Glutamatergic neuron (in vitro differentiated cells): ENCODE results near the gene PI4K2B. TPM values are rescaled to one million over a fixed set of nuclear protein-coding genes. Genes with fewer than 3 reads are reported as not detected.

ENCODE experiments used
- DNase-seq: peaks from one replicate; pipeline ENCODE4 v3.0.0; 2022
- H3K27ac Mint-ChIP-seq: one replicate; pipeline ENCODE4 v1.8.0; 2020; ENCODE audit warnings: mild to moderate bottlenecking, mixed read lengths, inconsistent platforms; ENCODE audit not compliant: unreplicated experiment
- H3K27me3 Mint-ChIP-seq: one replicate; pipeline ENCODE4 v1.8.0; 2020; ENCODE audit warnings: mild to moderate bottlenecking, moderate library complexity, mixed read lengths, inconsistent platforms; ENCODE audit not compliant: unreplicated experiment
- H3K36me3 Mint-ChIP-seq: one replicate; pipeline ENCODE4 v1.8.0; 2020; ENCODE audit warnings: mild to moderate bottlenecking, mixed read lengths, inconsistent platforms; ENCODE audit not compliant: unreplicated experiment
- H3K4me1 Mint-ChIP-seq: one replicate; pipeline ENCODE4 v1.8.0; 2020; ENCODE audit warnings: mild to moderate bottlenecking, low read depth, mixed read lengths, inconsistent platforms; ENCODE audit not compliant: unreplicated experiment
- H3K4me3 Mint-ChIP-seq: one replicate; pipeline ENCODE4 v1.8.0; 2020; ENCODE audit warnings: mild to moderate bottlenecking, mixed read lengths, inconsistent platforms; ENCODE audit not compliant: unreplicated experiment
- H3K9me3 Mint-ChIP-seq: one replicate; pipeline ENCODE4 v1.8.0; 2020; ENCODE audit warnings: mild to moderate bottlenecking, moderate library complexity, mixed read lengths, inconsistent platforms; ENCODE audit not compliant: unreplicated experiment
- CTCF ChIP-seq: fragments of 200-600 bp; sonication (generic); IDR thresholded peaks from one replicate; pipeline ENCODE4 v1.5.0; 2021; ENCODE audit not compliant: partially characterized antibody, unreplicated experiment
- total RNA-seq: library from RNA; stranded (reverse); fragmentation: NEBNext Ultra II Directional; extraction: Animal tissue kit (Norgen Biotek cat#: 25700); gene quantifications from one replicate; pipeline ENCODE4 v1.2.1, GENCODE V29; 2021; ENCODE audit not compliant: unreplicated experiment

PI4K2B gene
- total RNA-seq, 1 donor from 2014 or later, result 2.9 TPM

- Mint-ChIP-seq H3K27me3 (peaks cover 2% of the 10 kb centered on the region), H3K9me3 (peaks cover 3% of the 10 kb centered on the region), H3K4me1 (peaks cover 2% of the 10 kb centered on the region), H3K36me3 (no peaks in the 10 kb centered on the region), H3K27ac (no peak overlapping the region), H3K4me3 (no peak overlapping the region)
- DNase-seq, result no peak
- TF ChIP-seq CTCF, result no peak
Measured at GRCh38 chr4:25308306-25308705, 74.5 kb downstream of the PI4K2B start.

GRCh38 chr4:25308761-25309160 lies 74.9 kb downstream of the PI4K2B start:
- H3K27ac Mint-ChIP-seq, result no peak overlapping the region
- no peak for TF ChIP-seq CTCF
- H3K36me3 Mint-ChIP-seq, result no peaks in the 10 kb centered on the region
- H3K27me3 Mint-ChIP-seq, result peaks cover 2% of the 10 kb centered on the region
- DNase-seq, result no peak
- peaks cover 3% of the 10 kb centered on the region for H3K9me3 Mint-ChIP-seq
- H3K4me1 Mint-ChIP-seq, result peaks cover 2% of the 10 kb centered on the region
- no peak overlapping the region for H3K4me3 Mint-ChIP-seq

GRCh38 chr4:25310066-25310802 lies 76.4 kb downstream of the PI4K2B start:
- TF ChIP-seq CTCF, result no peak
- Mint-ChIP-seq H3K9me3 (peaks cover 3% of the 10 kb centered on the region), H3K4me1 (peaks cover 2% of the 10 kb centered on the region), H3K36me3 (no peaks in the 10 kb centered on the region), H3K27me3 (peaks cover 2% of the 10 kb centered on the region), H3K4me3 (no peak overlapping the region), H3K27ac (no peak overlapping the region)
- DNase-seq, result no peak

GRCh38 chr4:25310803-25311166 lies 77.0 kb downstream of the PI4K2B start:
- peaks cover 3% of the 10 kb centered on the region for H3K9me3 Mint-ChIP-seq
- H3K4me3 Mint-ChIP-seq, result no peak overlapping the region
- H3K27ac Mint-ChIP-seq, result no peak overlapping the region
- peaks cover 2% of the 10 kb centered on the region for H3K4me1 Mint-ChIP-seq
- DNase-seq, result no peak
- TF ChIP-seq CTCF, result no peak
- no peaks in the 10 kb centered on the region for H3K36me3 Mint-ChIP-seq
- peaks cover 2% of the 10 kb centered on the region for H3K27me3 Mint-ChIP-seq

GRCh38 chr4:25312496-25313200 lies 78.8 kb downstream of the PI4K2B start, which contains the start of gene ZCCHC4:
TSS of gene ZCCHC4 (plus strand) at chr4:25312774. CDS start at chr4:25312810, 36 bp downstream.
- peak; percentile 94 for TF ChIP-seq CTCF
- peak; percentile 90 for DNase-seq
- Mint-ChIP-seq H3K9me3 (peaks cover 2% of the 10 kb centered on the region), H3K4me3 (peak within 1 kb of the TSS; percentile 93), H3K27ac (peak within 1 kb of the TSS; percentile 92), H3K4me1 (peaks cover 2% of the 10 kb centered on the region), H3K27me3 (peaks cover 2% of the 10 kb centered on the region), H3K36me3 (no peaks in the 10 kb centered on the region)
